Muscle layer of duodenum (tissue), 2 donors: ENCODE results near the gene OSBPL10.

Source experiments
- H3K27ac ChIP-seq: one replicate; pipeline ENCODE4 v1.7.0; 2013; ENCODE audit warnings: mild to moderate bottlenecking, low read length
- H3K27me3 ChIP-seq: one replicate; pipeline ENCODE4 v1.7.0; 2013; ENCODE audit warnings: low read depth, mild to moderate bottlenecking, control low read depth, low read length
- H3K36me3 ChIP-seq, 2 donors: one replicate each; pipeline ENCODE4 v1.7.0; 2013; ENCODE audit warnings: low read length in 2 of 2, control low read depth in 1 of 2, mild to moderate bottlenecking in 1 of 2; ENCODE audit not compliant: insufficient read depth in 2 of 2, control insufficient read depth in 1 of 2
- H3K4me1 ChIP-seq, 2 donors: one replicate each; pipeline ENCODE4 v1.7.0; 2013; ENCODE audit warnings: low read length in 2 of 2, mild to moderate bottlenecking in 2 of 2, control low read depth in 1 of 2, moderate library complexity in 1 of 2; ENCODE audit not compliant: insufficient read depth in 2 of 2, control insufficient read depth in 1 of 2
- H3K4me3 ChIP-seq, 2 donors: one replicate each; pipeline ENCODE4 v1.7.0; 2013; ENCODE audit warnings: low read length in 2 of 2, low read depth in 1 of 2, mild to moderate bottlenecking in 1 of 2
- H3K9me3 ChIP-seq, 2 donors: one replicate each; pipeline ENCODE4 v1.7.0; 2013; ENCODE audit warnings: low read length in 2 of 2, control low read depth in 1 of 2, mild to moderate bottlenecking in 1 of 2; ENCODE audit not compliant: control insufficient read depth in 1 of 2
- donor health status: healthy.

The OSBPL10 gene

GRCh38 chr3:31752305-31753049 lies 228.6 kb downstream of the OSBPL10 start:
- Histone ChIP-seq H3K27me3 (no peaks in the 10 kb centered on the region), H3K27ac (no peak overlapping the region), H3K4me3 (no peak overlapping the region), H3K4me1 (no peaks in the 10 kb centered on the region), H3K9me3 (no peaks in the 10 kb centered on the region), H3K36me3 (no peaks in the 10 kb centered on the region)

- no peaks in the 10 kb centered on the region for H3K4me1 ChIP-seq
- H3K4me3 ChIP-seq, result no peak overlapping the region
- no peaks in the 10 kb centered on the region for H3K36me3 ChIP-seq
- no peak overlapping the region for H3K27ac ChIP-seq
- no peaks in the 10 kb centered on the region for H3K9me3 ChIP-seq
- no peaks in the 10 kb centered on the region for H3K27me3 ChIP-seq
These were observed 230.7 kb downstream of the OSBPL10 start for GRCh38 chr3:31750341-31750740.

- Histone ChIP-seq H3K9me3 (no peaks in the 10 kb centered on the region), H3K4me3 (no peak overlapping the region), H3K27ac (no peak overlapping the region), H3K36me3 (no peaks in the 10 kb centered on the region), H3K27me3 (no peaks in the 10 kb centered on the region), H3K4me1 (no peaks in the 10 kb centered on the region)
These were observed 232.1 kb downstream of the OSBPL10 start for GRCh38 chr3:31748933-31749295.

GRCh38 chr3:31748281-31748932 lies 232.7 kb downstream of the OSBPL10 start:
- no peak overlapping the region for H3K4me3 ChIP-seq
- H3K27me3 ChIP-seq, result no peaks in the 10 kb centered on the region
- H3K9me3 ChIP-seq, result no peaks in the 10 kb centered on the region
- H3K36me3 ChIP-seq, result no peaks in the 10 kb centered on the region
- H3K27ac ChIP-seq, result no peak overlapping the region
- H3K4me1 ChIP-seq, result no peaks in the 10 kb centered on the region

- H3K4me3 ChIP-seq, result no peak overlapping the region
- H3K36me3 ChIP-seq, result no peaks in the 10 kb centered on the region
- no peaks in the 10 kb centered on the region for H3K4me1 ChIP-seq
- H3K27me3 ChIP-seq, result no peaks in the 10 kb centered on the region
- H3K27ac ChIP-seq, result no peak overlapping the region
- H3K9me3 ChIP-seq, result no peaks in the 10 kb centered on the region
These were observed 233.3 kb downstream of the OSBPL10 start for GRCh38 chr3:31747785-31748184.

- no peaks in the 10 kb centered on the region for H3K4me1 ChIP-seq
- H3K27ac ChIP-seq, result no peak overlapping the region
- no peaks in the 10 kb centered on the region for H3K27me3 ChIP-seq
- no peak overlapping the region for H3K4me3 ChIP-seq
- H3K36me3 ChIP-seq, result no peaks in the 10 kb centered on the region
- no peaks in the 10 kb centered on the region for H3K9me3 ChIP-seq
These were observed 236.1 kb downstream of the OSBPL10 start for GRCh38 chr3:31744913-31745312.

- Histone ChIP-seq H3K27ac (no peak overlapping the region), H3K36me3 (no peaks in the 10 kb centered on the region), H3K4me3 (no peak overlapping the region), H3K27me3 (no peaks in the 10 kb centered on the region), H3K9me3 (no peaks in the 10 kb centered on the region), H3K4me1 (no peaks in the 10 kb centered on the region)
These were observed 237.6 kb downstream of the OSBPL10 start for GRCh38 chr3:31743331-31744089.

- no peak overlapping the region for H3K4me3 ChIP-seq
- no peak overlapping the region for H3K27ac ChIP-seq
- H3K27me3 ChIP-seq, result no peaks in the 10 kb centered on the region
- no peaks in the 10 kb centered on the region for H3K9me3 ChIP-seq
- no peaks in the 10 kb centered on the region for H3K36me3 ChIP-seq
- H3K4me1 ChIP-seq, result no peaks in the 10 kb centered on the region
These were observed 240.7 kb downstream of the OSBPL10 start for GRCh38 chr3:31740397-31740796.

- H3K27me3 ChIP-seq, result no peaks in the 10 kb centered on the region
- H3K4me3 ChIP-seq, result no peak overlapping the region
- H3K36me3 ChIP-seq, result no peaks in the 10 kb centered on the region
- no peaks in the 10 kb centered on the region for H3K9me3 ChIP-seq
- no peak overlapping the region for H3K27ac ChIP-seq
- H3K4me1 ChIP-seq, result peaks cover 0 to 2% of the 10 kb centered on the region in 2 donors
These were observed 242.7 kb downstream of the OSBPL10 start for GRCh38 chr3:31738412-31738811.

GRCh38 chr3:31735667-31736066 lies 245.4 kb downstream of the OSBPL10 start:
- Histone ChIP-seq H3K27ac (no peak overlapping the region), H3K4me3 (no peak overlapping the region), H3K4me1 (peaks cover 0 to 5% of the 10 kb centered on the region in 2 donors), H3K27me3 (no peaks in the 10 kb centered on the region), H3K9me3 (no peaks in the 10 kb centered on the region), H3K36me3 (no peaks in the 10 kb centered on the region)

- H3K36me3 ChIP-seq, result no peaks in the 10 kb centered on the region
- H3K27me3 ChIP-seq, result no peaks in the 10 kb centered on the region
- no peak overlapping the region for H3K4me3 ChIP-seq
- peaks cover 0 to 5% of the 10 kb centered on the region in 2 donors for H3K4me1 ChIP-seq
- H3K27ac ChIP-seq, result no peak overlapping the region
- no peaks in the 10 kb centered on the region for H3K9me3 ChIP-seq
These were observed 247.8 kb downstream of the OSBPL10 start for GRCh38 chr3:31733234-31733667.
